ENCODE results near the gene ORC3.
"Not testable (repeated sequence)": the region's sequence is repeated elsewhere in the genome, so short reads cannot be mapped to it uniquely, and the experiment has no call there.

ORC3 gene

DNA sequence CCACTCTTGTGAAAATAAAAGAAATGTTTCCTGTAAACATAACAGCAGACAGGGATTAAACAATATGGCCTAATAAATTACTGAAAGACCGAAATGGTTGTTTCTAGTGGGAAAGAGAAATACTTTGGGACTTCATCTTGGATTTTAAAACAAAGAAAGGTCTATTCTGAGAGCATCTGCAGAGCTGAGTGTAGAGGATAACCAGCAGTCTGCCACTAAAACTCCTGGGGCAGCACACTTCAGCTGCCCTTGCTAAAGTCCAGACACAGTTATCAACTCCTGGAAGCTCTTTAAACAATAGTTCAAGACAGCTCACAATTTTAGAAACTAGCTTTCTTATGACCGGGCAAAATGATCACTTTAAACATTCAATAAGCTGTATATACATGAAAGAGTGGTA, 73.5 kb downstream of the ORC3 start:
- DNase-seq = no peak

DNA sequence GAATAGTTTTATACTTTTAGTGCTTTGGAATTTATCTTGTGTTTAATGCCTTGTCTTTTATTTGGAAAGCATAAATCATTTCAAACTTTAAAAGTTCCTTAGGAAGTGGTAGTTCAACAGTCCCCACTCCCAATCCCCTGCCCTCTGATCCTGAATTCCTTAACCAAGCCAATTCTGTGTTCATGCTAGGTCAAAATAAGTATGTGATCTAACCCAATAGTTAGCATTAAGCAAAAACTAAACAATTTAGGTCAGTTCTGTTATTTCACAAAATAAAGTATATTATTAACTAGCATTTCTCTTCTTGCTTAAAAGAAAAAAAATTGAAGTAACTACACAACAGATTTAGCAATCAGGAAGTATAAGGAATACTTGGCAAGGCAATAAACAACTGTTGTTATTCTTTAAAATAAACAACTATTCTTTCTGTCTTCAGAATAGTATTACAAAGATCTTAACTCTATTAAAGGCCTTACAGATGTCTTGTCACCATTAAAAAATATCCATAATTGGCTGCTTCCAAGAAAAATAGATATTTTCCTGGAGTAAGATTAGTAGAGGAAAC, 75.1 kb downstream of the ORC3 start:
- DNase-seq = no peak

DNA sequence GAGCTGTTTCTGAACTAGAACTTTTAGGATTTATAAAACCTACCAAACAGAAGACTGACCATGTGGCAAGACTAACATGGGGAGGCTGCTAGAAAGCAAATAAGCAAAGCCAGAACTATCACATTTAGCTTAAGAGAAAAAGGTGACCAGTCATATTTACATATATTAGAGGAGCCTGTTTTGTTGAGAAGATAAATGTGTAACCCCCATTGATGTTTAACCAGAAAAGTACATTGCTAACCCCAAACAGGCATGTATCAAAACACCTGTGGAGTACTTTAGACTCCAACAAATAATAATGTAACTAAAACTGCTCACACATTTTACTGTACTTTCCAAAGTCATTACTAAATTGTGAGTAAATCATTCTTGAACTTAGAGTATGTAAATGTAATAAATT, 77.1 kb downstream of the ORC3 start:
- no peak for DNase-seq

DNA sequence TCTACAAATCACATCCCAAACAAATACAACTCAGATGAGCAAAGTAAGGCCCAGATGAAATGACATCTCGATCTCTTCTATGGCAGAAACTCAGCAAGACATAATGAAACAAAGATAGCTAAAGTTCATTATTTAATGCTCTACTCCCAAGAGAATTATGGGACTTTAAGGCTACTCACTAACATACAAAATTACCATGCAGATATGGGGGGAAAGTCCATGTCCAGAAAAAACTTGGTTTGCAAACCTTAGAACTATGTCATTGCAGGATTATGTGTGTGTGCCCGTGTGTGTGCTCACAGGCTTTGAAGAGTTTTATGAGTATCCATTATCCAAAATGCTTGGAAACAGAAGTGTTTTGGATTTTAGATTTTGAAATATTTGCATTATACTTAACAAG, 78.1 kb downstream of the ORC3 start:
- DNase-seq = no peak

DNA sequence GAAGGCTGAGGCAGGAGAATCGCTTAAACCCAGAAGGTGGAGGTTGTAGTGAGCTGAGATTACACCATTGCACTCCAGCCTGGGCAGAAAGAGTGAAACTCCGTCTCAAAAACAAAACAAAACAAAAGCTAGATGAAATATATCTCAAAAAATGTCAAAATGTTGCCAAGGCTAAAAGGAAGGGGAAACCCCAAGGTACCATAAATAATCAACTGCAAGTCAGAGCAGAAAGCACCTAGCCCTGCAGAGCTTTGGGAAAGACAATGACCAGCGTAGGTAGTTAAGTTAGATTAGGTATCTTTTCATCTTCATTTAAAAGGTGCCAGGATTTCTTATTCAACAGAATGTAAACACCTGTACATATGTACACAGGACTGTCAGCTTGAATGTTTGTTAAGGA, 79.1 kb downstream of the ORC3 start:
- no peak for DNase-seq

DNA sequence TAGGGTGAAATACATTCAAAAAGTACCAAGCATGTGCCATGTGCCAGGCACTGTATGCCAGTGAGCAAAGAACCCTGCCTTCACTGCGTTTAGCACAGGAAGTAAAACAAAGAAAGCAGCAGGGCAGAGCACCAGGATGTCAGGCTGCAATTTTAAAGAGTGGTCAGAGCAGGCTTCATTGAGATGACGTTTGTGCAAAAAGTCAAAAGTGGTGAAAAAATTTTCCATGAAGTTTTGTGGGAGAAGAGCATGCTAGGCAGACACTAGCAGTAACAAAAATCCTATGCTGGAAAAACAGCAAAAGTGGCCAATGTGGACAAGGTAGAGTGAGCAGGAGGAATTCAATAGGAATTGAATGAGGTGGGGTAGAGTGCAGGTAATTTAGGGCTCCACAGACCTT, 80.8 kb downstream of the ORC3 start:
- no peak for DNase-seq

DNA sequence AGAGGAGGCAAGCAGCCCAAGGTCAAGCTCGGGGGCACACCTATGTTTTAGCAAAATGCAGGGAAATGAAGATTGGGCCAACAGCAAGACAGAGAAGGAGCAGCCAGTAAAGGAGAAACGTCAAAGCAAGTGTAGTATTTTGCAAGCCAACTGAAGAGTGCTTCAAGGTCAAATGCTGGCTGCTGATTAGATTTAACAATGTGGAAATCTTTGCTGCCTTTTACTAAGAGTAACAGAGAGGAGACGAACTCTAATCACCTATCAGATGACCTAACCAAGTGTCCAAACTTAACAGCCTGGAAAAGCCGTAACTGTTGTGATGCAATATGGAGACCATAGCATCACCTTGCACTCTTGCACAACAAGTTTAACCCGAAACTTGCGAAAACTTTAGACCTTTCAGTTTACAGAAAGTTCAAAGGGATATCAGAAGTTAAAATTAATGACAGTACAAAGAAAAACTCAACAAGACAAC, 81.7 kb downstream of the ORC3 start:
- DNase-seq = no peak

DNA sequence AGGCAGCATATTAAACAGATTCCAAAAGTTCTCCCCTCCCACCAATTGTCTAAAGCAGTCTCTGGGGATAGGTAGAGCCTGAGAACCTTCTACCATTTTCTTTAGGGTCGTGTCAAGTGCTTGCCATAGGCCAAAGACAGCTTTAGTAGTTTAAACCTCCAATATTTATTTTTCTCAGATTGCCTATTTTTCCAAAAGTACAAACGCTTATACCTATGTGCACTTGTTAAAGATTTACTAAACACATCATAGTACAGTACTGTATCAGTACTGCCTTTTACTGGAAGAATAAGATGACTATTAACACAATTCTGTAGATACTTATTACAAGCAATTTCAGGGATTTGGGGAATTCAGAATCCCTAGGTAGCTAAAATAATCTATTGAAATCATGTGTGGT, 82.7 kb downstream of the ORC3 start:
- no peak for DNase-seq

DNA sequence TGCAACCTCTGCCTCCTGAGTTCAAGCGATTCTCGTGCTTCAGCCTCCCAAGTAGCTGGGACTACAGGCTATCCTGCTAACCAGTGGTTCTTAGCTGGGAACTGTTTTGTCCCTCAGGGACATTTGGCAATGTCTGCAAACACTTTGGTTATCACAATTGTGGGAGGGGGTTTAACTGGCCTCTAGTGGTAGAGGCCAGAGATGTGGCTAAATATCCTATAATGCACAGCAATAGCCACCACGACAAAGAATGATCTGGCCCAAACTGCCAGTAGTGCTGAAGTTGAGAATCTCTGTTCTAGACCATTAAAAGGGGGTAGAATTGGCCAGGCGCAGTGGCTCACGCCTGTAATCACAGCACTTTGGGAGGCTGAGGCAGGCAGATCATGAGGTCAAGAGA, 83.3 kb downstream of the ORC3 start:
- DNase-seq = no peak

DNA sequence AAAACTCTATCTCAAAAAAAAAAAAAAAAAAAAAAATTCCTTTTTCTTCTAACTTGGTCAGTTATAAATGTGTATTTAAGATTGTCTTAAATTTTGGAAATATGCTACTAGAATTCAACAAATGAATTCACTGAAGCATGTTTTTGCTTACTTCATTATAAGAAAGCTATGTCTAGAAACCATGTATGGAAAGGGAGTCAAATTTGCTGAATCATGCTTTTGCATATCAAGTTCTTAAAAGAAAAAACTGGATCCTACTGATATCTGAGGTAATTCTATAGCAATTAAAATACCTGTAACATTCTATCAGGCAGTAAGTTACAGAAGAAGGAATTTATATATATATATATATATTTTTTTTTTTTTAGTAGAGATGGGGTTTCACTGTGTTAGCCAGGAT, 84.4 kb downstream of the ORC3 start:
- no peak for DNase-seq

DNA sequence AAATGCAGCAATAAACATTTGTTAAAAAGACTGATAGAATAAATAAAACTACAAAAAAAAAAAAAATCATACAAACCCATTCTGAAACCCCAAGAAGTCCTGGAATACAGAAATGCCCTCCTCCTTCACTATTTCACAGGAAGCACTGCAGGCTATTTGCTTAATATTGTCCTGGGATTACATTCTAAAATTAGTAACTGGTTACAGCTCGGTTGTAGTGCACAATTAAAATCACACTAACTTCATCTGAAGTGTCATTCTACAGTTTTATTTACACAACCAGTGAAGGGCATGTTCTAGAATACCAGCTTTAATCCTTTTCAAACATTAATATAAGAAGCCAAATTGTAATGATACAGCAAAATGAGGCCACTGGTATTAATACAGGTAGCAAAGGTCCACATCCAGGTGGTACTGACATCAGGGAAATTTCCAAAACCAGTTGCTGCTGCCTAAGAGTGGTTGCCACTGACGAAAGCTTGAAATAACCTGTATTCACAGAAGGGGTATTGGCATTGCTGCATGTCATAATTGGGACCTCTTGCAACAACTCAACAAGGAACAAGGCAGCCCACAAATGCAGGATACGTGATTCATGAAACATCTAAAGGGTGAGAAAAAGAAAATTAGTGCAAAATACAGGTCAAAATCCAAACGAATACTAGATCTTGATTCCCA, 85.2 kb downstream of the ORC3 start:
- no peak for DNase-seq

DNA sequence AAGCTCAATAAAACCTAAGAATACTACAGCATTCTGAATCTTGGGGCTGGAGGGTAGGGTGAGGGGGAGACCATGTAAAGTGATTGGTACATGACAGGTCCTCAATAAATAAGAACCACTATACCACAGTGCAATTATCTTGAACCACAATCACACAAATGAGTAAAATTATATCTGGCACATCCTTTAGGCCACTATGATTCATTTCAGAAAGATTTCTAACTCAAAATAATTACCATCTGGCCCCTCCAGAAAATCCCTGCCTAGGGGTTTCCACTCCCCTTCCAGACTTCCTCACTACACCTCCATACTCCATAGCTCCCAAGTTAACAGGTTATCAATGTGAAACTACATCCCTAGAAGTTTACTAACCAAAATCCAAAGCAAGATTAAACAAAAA, 92.4 kb downstream of the ORC3 start:
- no peak for DNase-seq

DNA sequence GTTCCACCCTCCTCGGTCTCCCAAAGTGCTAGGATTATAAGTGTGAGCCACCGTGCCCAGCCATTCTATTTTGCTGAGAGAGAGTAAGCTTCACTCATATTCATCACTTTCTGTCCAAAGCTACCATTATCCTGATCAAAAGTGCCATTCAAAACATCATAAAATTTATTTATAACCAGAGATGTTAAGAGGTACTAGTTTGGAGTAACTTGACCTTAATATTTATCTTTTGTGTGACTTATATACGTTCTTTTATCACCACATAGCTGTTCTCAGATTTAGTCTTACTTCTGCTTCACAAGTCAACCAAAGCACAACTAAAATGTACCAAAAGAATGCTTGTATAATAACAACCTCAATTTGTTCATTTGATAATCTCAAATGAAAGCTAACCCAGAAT, 94.0 kb downstream of the ORC3 start:
- no peak for DNase-seq

DNA sequence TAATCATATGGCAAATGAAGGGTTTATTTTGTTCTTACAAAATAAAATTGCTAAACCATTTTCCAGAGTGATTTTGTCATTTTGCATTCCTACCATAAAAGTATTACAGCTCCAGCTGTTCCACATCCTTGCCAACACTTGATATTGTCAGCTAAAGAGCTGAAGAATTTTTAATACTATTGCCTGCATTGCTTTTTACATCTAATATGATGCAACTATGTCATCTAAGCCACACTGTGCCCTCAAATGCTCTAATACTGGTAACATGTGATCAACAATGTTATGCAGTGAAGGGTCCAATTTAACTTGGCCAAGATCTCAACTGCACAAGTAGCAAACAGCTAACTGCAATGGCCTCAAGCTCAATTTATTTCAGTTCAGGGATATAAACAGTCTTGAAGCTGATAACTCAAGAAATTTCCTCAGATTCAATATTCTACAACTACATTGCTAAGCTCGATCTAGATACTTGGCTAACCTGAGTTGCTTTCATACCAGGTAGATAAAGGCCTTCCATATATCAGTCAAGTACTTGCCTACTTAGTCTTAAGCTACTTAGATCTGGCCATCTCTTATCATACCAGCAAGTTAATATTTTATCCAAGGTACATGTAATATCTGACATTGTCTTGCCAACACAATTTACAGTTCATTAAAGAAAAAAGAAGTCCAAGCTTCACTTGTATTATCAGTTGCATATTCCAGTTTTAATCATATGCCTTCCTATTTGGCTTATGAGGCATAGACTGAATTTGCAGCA, 95.1 kb downstream of the ORC3 start:
- no peak for DNase-seq

DNA sequence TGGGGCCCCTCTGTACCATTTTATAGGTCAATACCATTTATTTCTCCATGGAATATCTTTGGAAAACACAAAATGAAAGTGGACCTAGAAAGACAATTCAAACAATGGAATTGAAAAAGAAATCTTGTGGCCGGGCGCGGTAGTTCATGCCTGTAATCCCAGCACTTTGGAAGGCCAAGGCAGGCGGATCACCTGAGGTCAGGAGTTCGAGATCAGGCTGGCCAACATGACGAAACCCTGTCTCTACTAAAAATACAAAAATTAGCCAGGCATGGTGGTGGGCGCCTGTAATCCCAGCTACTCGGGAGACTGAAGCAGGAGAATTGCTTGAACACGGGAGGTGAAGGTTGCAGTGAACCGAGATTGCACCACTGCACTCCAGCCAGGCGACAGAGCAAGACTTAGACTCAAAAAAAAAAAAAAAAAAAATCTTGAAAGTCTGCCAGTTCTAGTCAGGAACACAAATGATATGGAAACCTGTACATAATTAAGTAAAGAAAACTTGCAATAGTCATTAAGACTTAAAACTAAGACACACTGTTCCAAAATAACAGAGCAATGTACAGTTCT, 96.8 kb downstream of the ORC3 start:
- not testable (repeated sequence) for DNase-seq

DNA sequence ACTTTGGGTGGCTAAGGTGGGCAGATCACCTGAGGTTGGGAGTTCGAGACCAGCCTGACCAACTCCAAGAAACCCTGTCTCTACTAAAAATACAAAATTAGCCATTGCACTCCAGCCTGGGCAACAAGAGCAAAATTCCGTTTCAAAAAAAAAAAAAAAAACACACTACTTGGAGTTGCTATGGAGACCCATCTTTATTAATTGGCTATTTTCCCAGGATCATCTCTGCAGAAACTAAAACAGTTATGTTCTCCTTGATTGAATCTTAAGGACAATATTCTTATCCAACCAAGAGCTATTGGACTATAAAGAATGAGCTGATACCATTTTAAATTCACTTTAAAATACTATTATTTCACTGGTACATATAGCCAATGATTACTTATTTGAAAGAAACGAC, 97.4 kb downstream of the ORC3 start:
- DNase-seq = no peak

DNA sequence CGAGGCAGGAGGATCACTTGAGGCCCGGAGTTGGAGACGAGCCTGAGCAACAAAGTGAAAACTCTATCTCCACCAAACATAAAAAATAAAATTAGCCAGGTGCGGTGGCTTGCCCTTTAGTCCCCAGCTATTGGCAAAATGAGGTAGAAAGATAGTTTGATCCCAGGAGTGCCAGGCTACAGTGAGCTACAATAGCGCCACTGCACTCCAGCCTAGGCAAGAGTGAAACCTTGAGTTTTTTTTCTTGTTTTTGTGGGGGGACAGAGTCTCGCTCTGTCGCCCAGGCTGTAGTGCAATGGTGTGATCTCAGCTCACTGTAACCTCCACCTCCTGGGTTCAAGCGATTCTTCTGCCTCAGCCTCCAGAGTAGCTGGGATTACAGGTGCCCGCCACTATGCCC, 98.0 kb downstream of the ORC3 start:
- DNase-seq = not testable (repeated sequence)

DNA sequence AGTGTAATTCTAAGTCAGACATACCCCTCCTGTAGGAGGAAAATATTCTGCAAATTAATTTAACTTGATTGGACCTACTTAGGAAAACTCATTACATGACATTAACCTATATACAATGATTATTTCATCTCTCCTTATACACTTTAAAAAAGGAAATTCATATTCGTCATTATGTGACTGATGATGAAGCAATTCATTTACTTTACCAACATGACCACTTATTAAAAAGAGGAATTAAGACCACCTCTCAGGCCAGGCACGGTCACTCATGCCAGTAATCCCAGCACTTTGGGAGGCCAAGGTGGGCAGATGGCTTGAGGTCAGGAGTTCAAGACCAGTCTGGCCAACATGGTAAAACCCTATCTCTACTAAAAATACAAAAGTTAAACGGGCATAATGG, 100.5 kb downstream of the ORC3 start:
- DNase-seq = no peak

DNA sequence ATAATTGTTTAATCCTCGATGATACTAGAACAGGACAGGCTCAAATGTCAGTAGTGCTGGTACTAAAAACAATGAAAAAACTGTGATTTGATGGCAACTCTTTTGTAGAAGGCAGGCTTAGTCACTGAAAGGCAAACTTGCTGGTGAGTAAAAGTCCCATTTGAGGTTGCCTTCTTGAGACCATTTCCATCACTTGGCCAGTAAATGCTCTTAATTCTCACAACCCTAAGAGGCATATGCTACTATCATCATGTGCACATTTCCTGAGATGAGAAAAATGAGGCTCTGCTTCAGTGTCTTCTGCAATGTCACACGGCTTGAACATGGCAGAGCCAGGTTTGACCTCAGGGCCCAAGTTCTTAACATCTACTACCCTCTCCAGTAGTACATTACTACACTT, 102.2 kb downstream of the ORC3 start:
- DNase-seq = no peak

DNA sequence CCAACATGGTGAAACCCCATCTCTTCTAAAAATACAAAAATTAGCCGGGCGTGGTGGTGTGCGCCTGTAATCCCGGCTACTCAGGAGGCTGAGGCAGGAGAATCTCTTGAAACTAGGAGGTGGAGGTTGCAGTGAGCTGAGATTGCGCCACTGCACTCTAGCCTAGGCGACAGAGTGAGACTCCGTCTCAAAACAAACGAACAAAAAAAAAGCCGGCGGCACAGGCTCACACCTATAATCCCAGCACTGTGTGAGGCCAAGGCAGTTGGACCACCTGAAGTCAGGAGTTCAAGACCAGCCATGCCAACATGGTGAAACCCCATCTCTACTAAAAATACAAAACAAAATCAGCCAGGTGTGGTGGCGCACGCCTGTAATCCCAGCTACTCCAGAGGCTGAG, 106.9 kb downstream of the ORC3 start:
- not testable (repeated sequence) for DNase-seq

DNA sequence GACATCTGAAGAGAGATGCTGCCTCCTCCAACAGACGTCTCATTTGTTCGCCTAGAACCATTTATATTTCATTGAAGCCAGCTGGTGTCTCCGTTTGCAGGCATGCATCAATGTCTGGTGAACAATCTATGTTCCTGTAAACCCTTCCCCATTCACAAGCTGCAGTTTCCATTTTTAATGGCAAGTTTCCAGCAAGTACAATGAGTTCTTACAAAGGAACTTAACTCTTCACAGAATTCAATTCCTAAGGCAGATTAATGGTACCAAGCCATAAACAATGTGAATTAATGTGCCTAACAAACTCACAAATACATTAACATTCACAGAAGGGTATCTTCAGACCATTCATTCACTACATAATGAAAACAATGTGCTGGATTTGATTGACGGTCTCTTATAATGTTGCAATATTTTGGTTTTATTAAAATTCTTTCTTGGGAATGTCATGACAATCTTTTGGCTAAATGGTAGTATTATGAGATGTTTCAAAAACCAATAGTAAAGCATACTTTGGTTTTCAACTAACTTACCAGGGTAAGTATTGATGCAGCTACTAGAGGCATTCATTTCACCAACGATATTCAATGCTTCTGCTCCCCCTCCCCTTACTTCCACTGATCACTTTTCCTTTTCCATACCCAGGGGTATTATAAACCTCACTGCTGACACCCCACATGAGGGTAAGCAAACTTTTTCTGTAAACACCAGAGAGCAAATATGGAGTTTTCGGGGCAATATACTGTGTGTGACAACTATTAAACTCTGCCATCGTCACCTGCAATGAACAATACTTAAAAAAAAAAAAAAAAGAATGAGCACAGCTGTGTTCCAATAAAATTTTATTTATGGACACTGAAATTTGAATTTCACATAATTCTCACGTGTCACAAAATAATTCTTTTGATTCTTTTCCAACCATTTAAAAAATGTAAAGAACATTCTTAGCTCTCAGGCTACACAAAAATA, 107.9 kb downstream of the ORC3 start:
- no peak for DNase-seq

DNA sequence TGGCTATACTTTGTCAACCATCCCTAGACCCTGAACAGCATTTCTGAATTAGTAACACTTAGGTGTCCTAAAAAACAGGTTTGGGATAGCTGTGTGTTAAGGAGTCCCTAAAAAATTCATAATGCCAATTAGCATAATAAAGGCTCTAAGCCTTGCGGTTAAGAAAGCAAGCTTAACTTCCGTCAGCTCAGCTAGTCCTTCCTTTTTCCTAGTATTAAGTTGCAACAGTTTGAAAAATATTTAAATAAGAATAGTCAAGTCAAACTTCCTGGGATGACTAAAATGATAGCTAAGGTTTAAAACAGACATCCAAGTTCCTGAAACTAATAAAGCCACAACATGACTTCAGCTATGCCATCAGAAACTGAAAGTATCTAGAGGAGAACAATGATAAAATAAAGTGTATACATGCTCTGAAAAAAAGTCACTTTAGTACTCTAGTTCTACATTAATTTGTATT, 108.6 kb downstream of the ORC3 start:
- DNase-seq = no peak

DNA sequence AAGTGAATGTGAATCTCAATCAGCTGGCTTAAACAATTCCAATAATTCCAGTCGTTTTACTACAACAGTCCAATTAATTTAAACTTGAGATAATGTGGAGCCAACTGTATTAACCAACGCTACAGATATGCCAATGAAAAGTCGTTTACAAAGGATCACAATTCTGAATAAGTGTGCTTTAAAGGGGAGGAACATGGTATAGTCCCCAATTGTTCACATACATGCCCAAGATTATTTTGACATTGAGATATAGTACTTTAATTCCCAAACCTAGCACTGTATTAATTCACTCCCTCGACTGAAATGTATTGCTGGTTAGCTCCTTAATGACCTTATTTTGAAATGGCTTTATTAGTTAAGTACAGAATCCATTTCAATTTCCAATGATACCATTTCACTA, 109.6 kb downstream of the ORC3 start:
- no peak for DNase-seq

Measured in activated CD4-positive, CD25-positive, alpha-beta regulatory T cell treated with anti-CD3 and anti-CD28 coated beads, Interleukin-2, amount 50 U/mL, for 72 hours (primary cell).